GM19035 (cell line): ENCODE results near the gene EFL1.
"Not testable (repeated sequence)": the region's sequence is repeated elsewhere in the genome, so short reads cannot be mapped to it uniquely, and the experiment has no call there.

Experiments used
- ATAC-seq: cut with Tn5 transposase; IDR thresholded peaks from one replicate; pipeline ENCODE4 v1.9.1; 2021; ENCODE audit not compliant: unreplicated experiment

EFL1 gene

GRCh38 chr15:82204575-82204974, 58.0 kb downstream of the EFL1 start:
- ATAC-seq: not testable (repeated sequence)

- peak; percentile 96 for ATAC-seq
Measured at GRCh38 chr15:82197733-82198594, 64.6 kb downstream of the EFL1 start.

GRCh38 chr15:82196353-82196752, 66.2 kb downstream of the EFL1 start:
- no peak for ATAC-seq

GRCh38 chr15:82195818-82196217, 66.7 kb downstream of the EFL1 start:
- not testable (repeated sequence) for ATAC-seq

- ATAC-seq: not testable (repeated sequence)
Measured at GRCh38 chr15:82194488-82194887, 68.0 kb downstream of the EFL1 start.

GRCh38 chr15:82193435-82193834, 69.1 kb downstream of the EFL1 start:
- not testable (repeated sequence) for ATAC-seq

- ATAC-seq: not testable (repeated sequence)
Measured at GRCh38 chr15:82192394-82192793, 70.1 kb downstream of the EFL1 start.

GRCh38 chr15:82186719-82187406, 75.7 kb downstream of the EFL1 start:
- ATAC-seq: peak; percentile 93

GRCh38 chr15:82186161-82186560, 76.4 kb downstream of the EFL1 start:
- no peak for ATAC-seq

GRCh38 chr15:82184776-82185175, 77.8 kb downstream of the EFL1 start:
- ATAC-seq: no peak

GRCh38 chr15:82184355-82184754, 78.2 kb downstream of the EFL1 start:
- ATAC-seq: no peak

GRCh38 chr15:82183121-82184031, 79.2 kb downstream of the EFL1 start:
- no peak for ATAC-seq

GRCh38 chr15:82181371-82181770, 81.2 kb downstream of the EFL1 start:
- no peak for ATAC-seq

GRCh38 chr15:82178061-82178460, 84.5 kb downstream of the EFL1 start:
- no peak for ATAC-seq

- ATAC-seq: no peak
Measured at GRCh38 chr15:82177291-82178010, 85.1 kb downstream of the EFL1 start.

GRCh38 chr15:82176542-82176941, 86.0 kb downstream of the EFL1 start:
- no peak for ATAC-seq

- no peak for ATAC-seq
Measured at GRCh38 chr15:82174471-82175235, 87.9 kb downstream of the EFL1 start.

GRCh38 chr15:82173108-82173507, 89.4 kb downstream of the EFL1 start:
- no peak for ATAC-seq

GRCh38 chr15:82172506-82172905, 90.0 kb downstream of the EFL1 start:
- no peak for ATAC-seq

GRCh38 chr15:82168757-82169156, 93.8 kb downstream of the EFL1 start:
- no peak for ATAC-seq
